Thoracic aorta (tissue), 2 donors: ENCODE results near the gene BCKDHA. TPM values are rescaled to one million over a fixed set of nuclear protein-coding genes. Genes with fewer than 3 reads are reported as not detected.

Experiments used
- ATAC-seq: fragments of 150-250 bp; one replicate; pipeline ENCODE4 v1.8.0; 2017; ENCODE audit warnings: low read depth; ENCODE audit not compliant: insufficient number of reproducible peaks, low FRiP score
- DNase-seq: peaks from one replicate; pipeline ENCODE4 v3.0.0-alpha.2; 2020; ENCODE audit warnings: low spot score
- H3K27ac ChIP-seq, 2 donors: fragments of 200-600 bp; sonication (generic); 1 replicate in 1 of 2; 2 replicates in 1 of 2; pipeline ENCODE4 v1.5.1; 2016; ENCODE audit warnings: mild to moderate bottlenecking in 2 of 2, moderate library complexity in 2 of 2
- H3K27me3 ChIP-seq: fragments of 200-600 bp; sonication (generic); replicated peaks from 2 replicates; pipeline ENCODE4 v1.6.0; 2016; ENCODE audit warnings: mild to moderate bottlenecking; ENCODE audit not compliant: insufficient read depth
- H3K36me3 ChIP-seq: fragments of 200-600 bp; sonication (generic); one replicate; pipeline ENCODE4 v1.5.1; 2016
- H3K4me1 ChIP-seq, 2 donors: fragments of 200-600 bp; sonication (generic); 1 replicate in 1 of 2; 2 replicates in 1 of 2; pipeline versions ENCODE4 v1.5.1 to v1.6.0; 2016; ENCODE audit warnings: low read depth in 2 of 2, mild to moderate bottlenecking in 1 of 2; ENCODE audit not compliant: control insufficient read depth in 1 of 2
- H3K4me3 ChIP-seq: fragments of 200-600 bp; sonication (generic); 2 replicates; pipeline ENCODE4 v1.5.1; 2016; ENCODE audit warnings: mild to moderate bottlenecking
- H3K9me3 ChIP-seq: fragments of 200-600 bp; sonication (generic); 2 replicates; pipeline ENCODE4 v1.5.1; 2016
- CTCF ChIP-seq: fragments of 200-600 bp; sonication (generic); IDR thresholded peaks from one replicate; pipeline ENCODE4 v1.5.1; 2019; ENCODE audit warnings: antibody characterized with exemption
- total RNA-seq, 2 donors: library from RNA; depleted of rRNA; stranded (reverse); fragments of >200 nt; gene quantifications; one replicate each; pipeline versions ENCODE4 v1.1.0 to v1.2.3, GENCODE V29; 2016

BCKDHA gene
- total RNA-seq, 2 donors from 2014 or later, result 18.5 to 35.9 TPM

GRCh38 chr19:41363371-41363752, 34.3 kb upstream of the BCKDHA start:
- Histone ChIP-seq H3K27ac (peak overlapping the region; percentile 96 to 97), H3K4me1 (peaks cover 11 to 20% of the 10 kb centered on the region in 2 donors), H3K9me3 (no peaks in the 10 kb centered on the region), H3K4me3 (peak overlapping the region; percentile 93), H3K36me3 (no peaks in the 10 kb centered on the region), H3K27me3 (no peaks in the 10 kb centered on the region)
- no peak for TF ChIP-seq CTCF
- DNase-seq (no peak), ATAC-seq (no peak)

- H3K36me3 ChIP-seq, result no peaks in the 10 kb centered on the region
- H3K27ac ChIP-seq, result peak within 1 kb of the TSS; percentile 96 to 97
- TF ChIP-seq CTCF, result no peak
- ATAC-seq, result peak; percentile 97
- H3K4me1 ChIP-seq, result peaks cover 11 to 22% of the 10 kb centered on the region in 2 donors
- no peaks in the 10 kb centered on the region for H3K27me3 ChIP-seq
- DNase-seq, result peak; percentile 92
- peak within 1 kb of the TSS; percentile 93 for H3K4me3 ChIP-seq
- no peaks in the 10 kb centered on the region for H3K9me3 ChIP-seq
Observed at GRCh38 chr19:41363753-41364523, 33.7 kb upstream of the BCKDHA start, which contains the start of gene B9D2. TSS of gene B9D2 (minus strand) at chr19:41364149. CDS start at chr19:41363519, 630 bp downstream.

GRCh38 chr19:41364524-41365391, 32.9 kb upstream of the BCKDHA start:
- H3K27me3 ChIP-seq, result no peaks in the 10 kb centered on the region
- no peaks in the 10 kb centered on the region for H3K36me3 ChIP-seq
- H3K4me3 ChIP-seq, result peak overlapping the region; percentile 93
- H3K27ac ChIP-seq, result peak overlapping the region; percentile 96 to 97
- ATAC-seq, result peak; percentile 1
- TF ChIP-seq CTCF, result no peak
- peaks cover 11 to 22% of the 10 kb centered on the region in 2 donors for H3K4me1 ChIP-seq
- DNase-seq, result no peak
- H3K9me3 ChIP-seq, result no peaks in the 10 kb centered on the region

GRCh38 chr19:41366089-41366488, 31.5 kb upstream of the BCKDHA start:
- no peaks in the 10 kb centered on the region for H3K9me3 ChIP-seq
- H3K27ac ChIP-seq, result no peak overlapping the region
- H3K36me3 ChIP-seq, result no peaks in the 10 kb centered on the region
- no peak for DNase-seq
- no peak for TF ChIP-seq CTCF
- ATAC-seq, result no peak
- no peak overlapping the region for H3K4me3 ChIP-seq
- no peaks in the 10 kb centered on the region for H3K27me3 ChIP-seq
- H3K4me1 ChIP-seq, result peaks cover 11 to 22% of the 10 kb centered on the region in 2 donors

GRCh38 chr19:41367848-41368301, 29.7 kb upstream of the BCKDHA start:
- DNase-seq (no peak), ATAC-seq (no peak)
- no peak for TF ChIP-seq CTCF
- Histone ChIP-seq H3K4me1 (peaks cover 11 to 18% of the 10 kb centered on the region in 2 donors), H3K36me3 (no peaks in the 10 kb centered on the region), H3K4me3 (no peak overlapping the region), H3K9me3 (no peaks in the 10 kb centered on the region), H3K27me3 (no peaks in the 10 kb centered on the region), H3K27ac (peak overlapping the region; percentile 14 to 75)
